GM19025 (cell line): ENCODE data around the gene FBXO21.
"Not testable (repeated sequence)": the region's sequence is repeated elsewhere in the genome, so short reads cannot be mapped to it uniquely, and the experiment has no call there.

ENCODE experiments used
- ATAC-seq: cut with Tn5 transposase; IDR thresholded peaks from one replicate; pipeline ENCODE4 v1.9.1; 2021; ENCODE audit warnings: mild to moderate bottlenecking, low read depth, moderate library complexity; ENCODE audit not compliant: unreplicated experiment

FBXO21 gene

DNA sequence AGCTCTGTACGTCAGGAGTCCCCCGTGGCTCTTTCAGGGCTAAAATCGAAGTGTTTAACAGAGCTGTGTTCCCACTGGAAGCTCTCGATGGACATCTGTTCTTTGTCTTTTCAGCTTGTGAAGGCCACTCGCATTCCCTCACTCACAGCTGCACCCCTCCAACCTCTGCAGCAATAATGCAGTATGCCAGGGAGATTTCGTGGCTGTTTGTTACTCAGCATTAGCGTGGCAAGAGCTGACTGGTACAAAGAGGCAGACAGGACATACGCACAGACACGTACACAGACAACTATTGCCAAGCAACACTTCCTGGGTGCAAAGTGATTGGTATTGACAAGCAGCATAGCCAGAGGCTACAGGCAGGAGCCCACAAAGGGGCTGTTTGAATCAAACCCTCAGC, 11.8 kb upstream of the FBXO21 start:
- ATAC-seq: no peak

DNA sequence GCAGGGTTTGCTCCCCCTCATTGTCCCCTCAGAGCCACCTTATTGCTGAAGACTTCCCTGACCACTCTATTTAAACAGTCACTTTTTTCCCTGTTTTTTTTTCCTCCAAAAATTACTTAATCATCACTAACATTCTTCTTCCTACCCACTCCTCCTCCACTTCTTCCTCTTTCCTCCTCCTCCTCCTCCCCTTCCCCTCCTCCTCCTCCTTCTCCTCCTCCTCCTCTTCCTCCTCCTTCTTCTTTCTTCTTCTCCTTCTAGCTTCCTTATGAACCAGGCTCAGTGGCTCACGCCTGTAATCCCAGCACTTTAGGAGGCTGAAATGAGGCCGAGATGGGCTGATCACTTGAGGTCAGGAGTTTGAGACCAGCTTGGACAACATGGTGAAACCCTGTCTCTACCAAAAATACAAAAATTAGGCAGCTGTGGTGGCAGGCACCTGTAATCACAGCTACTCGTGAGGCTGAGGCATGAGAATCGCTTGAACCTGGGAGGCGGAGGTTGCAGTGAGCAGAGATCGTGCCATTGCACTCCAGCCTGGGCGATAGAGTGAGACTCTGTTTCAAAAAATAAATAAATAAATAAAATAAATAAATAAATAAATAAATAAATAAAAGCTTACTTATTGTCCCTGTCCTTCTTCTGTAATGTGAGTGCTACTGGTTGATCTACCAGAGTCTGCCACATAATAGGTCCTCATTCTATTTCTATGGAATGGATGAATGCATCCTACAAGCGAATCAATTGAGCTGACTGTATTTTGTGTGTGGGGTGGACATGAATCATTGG, 9.9 kb upstream of the FBXO21 start:
- not testable (repeated sequence) for ATAC-seq

DNA sequence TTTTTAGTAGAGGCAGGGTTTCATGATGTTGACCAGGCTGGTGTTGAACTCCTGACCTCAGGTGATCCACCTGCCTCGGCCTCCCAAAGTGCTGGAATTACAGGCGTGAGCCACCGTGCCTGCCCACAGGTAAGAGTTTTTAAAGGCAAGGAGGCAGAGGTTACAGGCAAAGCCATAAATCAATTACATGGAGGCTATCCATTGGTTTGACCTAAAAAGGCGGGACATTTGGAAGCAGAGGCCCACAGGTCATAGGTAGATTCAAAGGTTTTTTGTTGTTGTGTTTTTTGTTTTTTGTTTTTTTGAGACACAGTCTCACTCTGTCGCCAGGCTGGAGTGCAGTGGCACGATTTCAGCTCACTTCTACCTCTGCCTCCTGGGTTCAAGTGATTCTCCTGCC, 6.1 kb upstream of the FBXO21 start:
- ATAC-seq: not testable (repeated sequence)

GRCh38 chr12:117195027-117195426, 4.8 kb upstream of the FBXO21 start:
- not testable (repeated sequence) for ATAC-seq

DNA sequence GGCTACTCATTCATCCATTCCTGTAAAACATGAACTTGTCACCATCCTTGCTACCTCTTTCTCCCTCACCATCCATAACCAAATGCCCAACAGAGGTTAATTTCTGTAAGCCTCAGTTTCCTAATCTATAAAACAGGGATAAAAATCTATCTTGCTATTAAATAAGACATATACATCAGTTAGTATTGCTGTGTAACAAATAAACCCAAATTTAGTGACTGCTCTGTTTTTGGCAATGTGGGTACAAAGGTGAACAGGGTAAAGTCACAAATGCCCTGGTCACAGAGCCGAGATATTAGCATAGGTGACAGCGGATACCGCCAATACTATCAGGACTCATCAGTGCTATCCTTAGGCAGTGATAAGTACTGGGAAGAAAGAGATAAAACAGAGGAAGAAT, 3.6 kb upstream of the FBXO21 start:
- ATAC-seq: no peak

DNA sequence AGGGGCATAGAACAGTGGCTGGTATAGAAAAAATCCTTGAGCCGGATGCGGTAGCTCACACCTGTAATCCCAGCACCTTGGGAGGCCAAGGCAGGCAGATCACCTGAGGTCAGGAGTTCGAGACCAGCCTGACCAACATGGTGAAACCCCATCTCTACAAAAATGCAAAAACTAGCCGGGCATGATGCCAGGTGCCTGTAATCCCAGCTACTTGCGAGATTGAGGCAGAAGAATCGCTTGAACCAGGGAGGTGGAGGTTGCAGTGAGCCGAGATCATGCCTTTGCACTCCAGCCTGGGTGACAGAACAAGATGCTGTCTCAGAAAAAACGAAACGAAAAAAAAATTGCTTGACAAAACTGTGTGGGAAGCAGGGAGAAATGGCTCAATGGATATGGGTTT, 2.3 kb upstream of the FBXO21 start:
- not testable (repeated sequence) for ATAC-seq

- no peak for ATAC-seq
Measured at GRCh38 chr12:117192057-117192456, 1.8 kb upstream of the FBXO21 start.

DNA sequence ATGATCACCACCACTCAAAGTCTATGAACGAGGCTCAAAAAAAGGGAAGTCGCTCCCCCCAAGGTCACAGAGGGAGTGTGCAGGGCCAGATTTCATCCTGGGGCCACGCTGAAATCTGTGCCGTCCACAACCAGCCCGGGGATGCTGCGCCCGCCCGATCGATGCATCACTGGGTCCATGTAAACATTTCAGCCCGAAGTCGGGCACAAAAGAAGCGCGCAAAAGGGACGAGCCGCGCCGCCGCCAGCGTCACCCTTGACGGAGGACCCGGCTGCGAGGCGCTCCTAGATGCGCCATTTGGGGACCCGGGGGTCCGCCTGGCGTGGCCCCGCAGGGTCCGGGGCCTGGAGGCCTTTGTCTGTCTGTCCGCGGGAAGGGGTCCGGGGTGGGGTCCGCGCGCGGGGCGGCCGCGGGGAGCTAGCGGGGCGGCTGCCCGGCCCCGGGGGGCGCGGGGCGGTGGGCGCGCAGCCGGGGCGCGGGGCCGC, 503 bp downstream of the FBXO21 start:
- ATAC-seq: peak; percentile 26

GRCh38 chr12:117188961-117189724, 1.1 kb downstream of the FBXO21 start:
- no peak for ATAC-seq

DNA sequence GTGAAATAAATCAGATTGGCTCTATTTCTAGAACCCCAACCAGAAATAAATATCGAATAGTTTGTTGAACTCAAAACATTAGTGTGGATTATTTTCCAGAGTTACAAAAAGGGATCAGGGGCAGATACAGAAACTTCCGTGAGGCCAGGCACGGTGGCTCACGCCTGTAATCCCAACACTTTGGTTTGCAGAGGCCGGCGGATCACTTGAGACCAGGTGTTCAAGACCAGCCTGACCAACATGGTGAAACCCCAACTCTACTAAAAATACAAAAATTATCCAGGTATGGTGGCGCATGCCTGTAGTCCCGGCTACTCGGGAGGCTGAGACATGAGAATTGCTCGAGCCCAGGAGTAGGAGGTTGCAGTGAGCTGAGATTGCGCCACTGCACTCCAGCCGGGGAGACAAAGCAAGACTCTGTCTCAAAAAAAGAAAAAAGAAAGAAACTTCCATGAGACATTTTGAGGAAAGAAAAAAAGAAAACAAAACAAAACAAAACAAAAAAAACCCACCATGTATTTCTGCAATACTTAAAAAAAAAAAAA, 2.1 kb downstream of the FBXO21 start:
- ATAC-seq: no peak

- no peak for ATAC-seq
Measured at GRCh38 chr12:117187421-117187820, 2.8 kb downstream of the FBXO21 start.

- no peak for ATAC-seq
Measured at GRCh38 chr12:117182866-117183265, 7.4 kb downstream of the FBXO21 start.

DNA sequence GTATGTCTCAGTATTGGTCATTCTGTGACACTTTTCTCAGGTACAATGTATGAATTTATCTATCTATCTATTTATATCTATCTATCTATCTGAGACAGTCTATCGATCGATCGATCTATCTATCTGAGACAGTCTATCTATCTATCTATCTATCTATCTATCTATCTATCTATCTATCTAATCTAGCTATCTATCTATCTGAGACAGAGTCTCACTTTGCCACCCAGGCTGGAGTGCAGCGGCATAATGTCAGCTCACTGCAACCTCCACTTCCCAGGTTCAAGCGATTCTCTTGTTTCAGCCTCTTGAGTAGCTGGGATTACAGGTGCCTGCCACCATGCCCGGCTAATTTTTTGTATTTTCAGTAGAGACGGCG, 8.8 kb downstream of the FBXO21 start:
- ATAC-seq: not testable (repeated sequence)

- ATAC-seq: no peak
Measured at GRCh38 chr12:117180758-117181467, 9.4 kb downstream of the FBXO21 start.

- ATAC-seq: no peak
Measured at GRCh38 chr12:117178745-117179144, 11.5 kb downstream of the FBXO21 start.

DNA sequence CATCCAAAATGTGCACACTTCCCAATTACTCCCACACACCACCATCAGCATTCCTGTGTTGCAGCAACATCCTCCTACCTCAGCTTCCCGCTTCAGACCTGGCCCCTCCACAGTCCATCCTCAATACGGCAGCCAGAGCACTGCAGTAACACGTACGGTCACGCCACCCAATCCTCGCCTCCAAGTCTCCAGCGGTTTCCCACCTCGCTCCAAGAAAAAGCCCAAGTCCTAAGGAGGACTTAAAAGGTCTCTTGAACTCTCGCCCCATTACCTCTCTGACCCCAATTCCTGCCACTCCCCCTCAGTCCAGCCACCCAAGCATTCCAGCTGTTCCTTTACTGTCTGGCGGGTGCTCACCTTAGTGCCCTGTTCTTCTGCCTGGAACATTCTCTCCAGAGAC, 12.0 kb downstream of the FBXO21 start:
- no peak for ATAC-seq

DNA sequence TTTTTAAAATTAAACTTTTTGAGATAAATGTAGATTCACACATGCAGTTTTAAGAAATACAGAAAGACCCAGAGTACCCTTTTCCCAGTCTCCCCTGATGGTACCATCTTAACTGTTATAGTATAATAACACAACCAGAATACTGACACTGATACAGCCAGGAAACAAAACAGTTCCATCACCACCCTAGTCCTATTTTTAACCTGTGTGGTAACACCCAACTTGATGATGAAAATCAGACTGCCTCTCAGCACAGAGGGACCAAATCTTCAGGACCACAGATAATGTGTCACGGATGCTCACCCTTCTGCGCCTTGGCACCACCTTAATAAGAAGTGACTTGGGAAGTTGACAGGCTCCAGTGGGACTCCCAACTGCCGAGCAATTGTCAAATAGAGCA, 18.1 kb downstream of the FBXO21 start:
- ATAC-seq: no peak

GRCh38 chr12:117171499-117172162, 18.6 kb downstream of the FBXO21 start:
- no peak for ATAC-seq

DNA sequence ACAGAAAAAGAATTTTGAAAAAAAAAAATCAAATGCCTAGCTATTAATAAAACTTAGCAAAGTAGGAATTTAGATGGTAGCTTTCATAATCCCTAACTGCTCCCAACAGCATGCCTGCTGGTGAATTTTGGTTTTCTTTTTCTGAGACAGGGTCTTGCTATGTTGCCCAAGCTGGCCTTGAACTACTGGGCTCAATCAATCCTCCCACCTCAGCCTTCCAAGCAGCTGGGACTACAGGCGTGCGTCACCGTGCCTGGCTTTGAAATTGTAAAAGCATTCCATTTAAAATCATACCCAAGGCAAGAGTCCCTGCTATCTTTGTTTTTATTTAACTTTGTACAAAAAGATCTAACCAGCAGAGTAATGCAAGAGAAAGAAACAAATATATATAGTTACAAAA, 20.7 kb downstream of the FBXO21 start:
- no peak for ATAC-seq

DNA sequence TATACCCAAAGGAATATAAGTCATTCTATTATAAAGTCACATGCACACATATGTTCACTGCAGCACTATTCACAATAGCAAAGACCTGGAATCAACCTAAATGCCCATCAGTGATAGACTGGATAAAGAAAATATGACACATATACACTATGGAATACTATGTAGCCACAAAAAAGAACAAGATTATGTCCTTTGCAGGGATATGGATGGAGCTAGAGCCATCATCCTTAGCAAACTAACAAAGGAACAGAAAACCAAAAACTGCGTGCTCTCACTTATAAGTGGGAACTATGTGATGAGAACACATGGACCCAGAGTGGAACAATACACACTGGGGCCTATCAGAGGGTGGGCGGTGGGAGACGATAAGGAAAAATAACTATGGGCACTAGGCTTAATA, 21.3 kb downstream of the FBXO21 start:
- no peak for ATAC-seq
